Measurements from ENCODE around the gene RAPGEF1.
A peak's percentile ranks its signal among the peaks of the same experiment; 100 is the strongest.

Gene RAPGEF1

GRCh38 chr9:131545003-131545785 is 194.7 kb downstream of the RAPGEF1 start, which contains the start of gene PRRT1B:
Gene PRRT1B (plus strand): TSS chr9:131545523. CDS start chr9:131545616, 93 bp downstream.
- Histone ChIP-seq H3K27ac (ENCODE audit: low read length) (no peak within 1 kb of the TSS), H3K9me3 (ENCODE audit: insufficient read depth, low read depth, low read length) (peaks cover 20% of the 10 kb centered on the region), H3K27me3 (ENCODE audit: insufficient read depth, low read length) (peaks cover 42% of the 10 kb centered on the region), H3K4me3 (ENCODE audit: low read length) (peak within 1 kb of the TSS; percentile 36; the same call in 1 of the 2 replicates), H3K4me1 (ENCODE audit: insufficient read depth, low read length) (no peaks in the 10 kb centered on the region), H3K9ac (ENCODE audit: low read depth, low read length) (no peak within 1 kb of the TSS), H3K36me3 (ENCODE audit: insufficient read depth, low read depth, low read length) (no peaks in the 10 kb centered on the region)

GRCh38 chr9:131543141-131543540 is 196.7 kb downstream of the RAPGEF1 start:
- Histone ChIP-seq H3K27me3 (ENCODE audit: insufficient read depth, low read length) (peaks cover 41% of the 10 kb centered on the region), H3K9ac (ENCODE audit: low read depth, low read length) (no peak overlapping the region), H3K4me1 (ENCODE audit: insufficient read depth, low read length) (no peaks in the 10 kb centered on the region), H3K27ac (ENCODE audit: low read length) (no peak overlapping the region), H3K4me3 (ENCODE audit: low read length) (no peak overlapping the region), H3K36me3 (ENCODE audit: insufficient read depth, low read depth, low read length) (no peaks in the 10 kb centered on the region), H3K9me3 (ENCODE audit: insufficient read depth, low read depth, low read length) (peaks cover 20% of the 10 kb centered on the region)

GRCh38 chr9:131539223-131539923 is 200.5 kb downstream of the RAPGEF1 start:
- Histone ChIP-seq H3K4me1 (ENCODE audit: insufficient read depth, low read length) (no peaks in the 10 kb centered on the region), H3K27ac (ENCODE audit: low read length) (no peak overlapping the region), H3K9ac (ENCODE audit: low read depth, low read length) (no peak overlapping the region), H3K36me3 (ENCODE audit: insufficient read depth, low read depth, low read length) (no peaks in the 10 kb centered on the region), H3K9me3 (ENCODE audit: insufficient read depth, low read depth, low read length) (peaks cover 29% of the 10 kb centered on the region), H3K27me3 (ENCODE audit: insufficient read depth, low read length) (peaks cover 4% of the 10 kb centered on the region), H3K4me3 (ENCODE audit: low read length) (no peak overlapping the region)

- Histone ChIP-seq H3K4me1 (ENCODE audit: insufficient read depth, low read length) (no peaks in the 10 kb centered on the region), H3K9ac (ENCODE audit: low read depth, low read length) (no peak overlapping the region), H3K27ac (ENCODE audit: low read length) (no peak overlapping the region), H3K9me3 (ENCODE audit: insufficient read depth, low read depth, low read length) (peaks cover 16% of the 10 kb centered on the region), H3K27me3 (ENCODE audit: insufficient read depth, low read length) (no peaks in the 10 kb centered on the region), H3K36me3 (ENCODE audit: insufficient read depth, low read depth, low read length) (no peaks in the 10 kb centered on the region), H3K4me3 (ENCODE audit: low read length) (no peak overlapping the region)
These were observed 201.9 kb downstream of the RAPGEF1 start for GRCh38 chr9:131537946-131538345.

- no peaks in the 10 kb centered on the region for H3K27me3 ChIP-seq (ENCODE audit: insufficient read depth, low read length)
- H3K9me3 ChIP-seq (ENCODE audit: insufficient read depth, low read depth, low read length) = peaks cover 10% of the 10 kb centered on the region; the same call in 1 of the 2 replicates
- peaks cover 3% of the 10 kb centered on the region; the same call in 1 of the 2 replicates for H3K36me3 ChIP-seq (ENCODE audit: insufficient read depth, low read depth, low read length)
- H3K9ac ChIP-seq (ENCODE audit: low read depth, low read length) = no peak overlapping the region
- no peak overlapping the region for H3K4me3 ChIP-seq (ENCODE audit: low read length)
- 0 out of 2 replicates have a peak, but pooled peaks cover 2% of the 10 kb centered on the region for H3K4me1 ChIP-seq (ENCODE audit: insufficient read depth, low read length)
- H3K27ac ChIP-seq (ENCODE audit: low read length) = no peak overlapping the region
These were observed 205.1 kb downstream of the RAPGEF1 start for GRCh38 chr9:131534721-131535237.

GRCh38 chr9:131530920-131531832 is 208.7 kb downstream of the RAPGEF1 start, which contains the start of gene UCK1:
Gene UCK1 (minus strand): TSS chr9:131531263. CDS start chr9:131531174, 89 bp downstream.
- Histone ChIP-seq H3K9me3 (ENCODE audit: insufficient read depth, low read depth, low read length) (no peaks in the 10 kb centered on the region), H3K27ac (ENCODE audit: low read length) (no peak within 1 kb of the TSS), H3K4me1 (ENCODE audit: insufficient read depth, low read length) (0 out of 2 replicates have a peak, but pooled peaks cover 2% of the 10 kb centered on the region), H3K27me3 (ENCODE audit: insufficient read depth, low read length) (no peaks in the 10 kb centered on the region), H3K4me3 (ENCODE audit: low read length) (peak within 1 kb of the TSS; percentile 71), H3K36me3 (ENCODE audit: insufficient read depth, low read depth, low read length) (peaks cover 39% of the 10 kb centered on the region), H3K9ac (ENCODE audit: low read depth, low read length) (peak within 1 kb of the TSS; percentile 66)

- Histone ChIP-seq H3K27me3 (ENCODE audit: insufficient read depth, low read length) (no peaks in the 10 kb centered on the region), H3K27ac (ENCODE audit: low read length) (no peak overlapping the region), H3K4me1 (ENCODE audit: insufficient read depth, low read length) (0 out of 2 replicates have a peak, but pooled peaks cover 2% of the 10 kb centered on the region), H3K36me3 (ENCODE audit: insufficient read depth, low read depth, low read length) (peaks cover 46% of the 10 kb centered on the region), H3K4me3 (ENCODE audit: low read length) (peak overlapping the region; percentile 71), H3K9me3 (ENCODE audit: insufficient read depth, low read depth, low read length) (no peaks in the 10 kb centered on the region), H3K9ac (ENCODE audit: low read depth, low read length) (peak overlapping the region; percentile 66)
These were observed 209.3 kb downstream of the RAPGEF1 start for GRCh38 chr9:131530546-131530919.

GRCh38 chr9:131529597-131530545 is 210.0 kb downstream of the RAPGEF1 start:
- Histone ChIP-seq H3K4me1 (ENCODE audit: insufficient read depth, low read length) (0 out of 2 replicates have a peak, but pooled peaks cover 2% of the 10 kb centered on the region), H3K4me3 (ENCODE audit: low read length) (peak overlapping the region; percentile 71), H3K9me3 (ENCODE audit: insufficient read depth, low read depth, low read length) (no peaks in the 10 kb centered on the region), H3K27ac (ENCODE audit: low read length) (no peak overlapping the region), H3K36me3 (ENCODE audit: insufficient read depth, low read depth, low read length) (peaks cover 52% of the 10 kb centered on the region), H3K9ac (ENCODE audit: low read depth, low read length) (peak overlapping the region; percentile 66), H3K27me3 (ENCODE audit: insufficient read depth, low read length) (no peaks in the 10 kb centered on the region)

GRCh38 chr9:131528886-131529505 is 210.9 kb downstream of the RAPGEF1 start:
- Histone ChIP-seq H3K4me1 (ENCODE audit: insufficient read depth, low read length) (0 out of 2 replicates have a peak, but pooled peaks cover 2% of the 10 kb centered on the region), H3K9ac (ENCODE audit: low read depth, low read length) (no peak overlapping the region), H3K4me3 (ENCODE audit: low read length) (no peak overlapping the region), H3K9me3 (ENCODE audit: insufficient read depth, low read depth, low read length) (no peaks in the 10 kb centered on the region), H3K27me3 (ENCODE audit: insufficient read depth, low read length) (no peaks in the 10 kb centered on the region), H3K36me3 (ENCODE audit: insufficient read depth, low read depth, low read length) (peaks cover 61% of the 10 kb centered on the region), H3K27ac (ENCODE audit: low read length) (no peak overlapping the region)

GRCh38 chr9:131528186-131528585 is 211.7 kb downstream of the RAPGEF1 start:
- H3K4me1 ChIP-seq (ENCODE audit: insufficient read depth, low read length) = 0 out of 2 replicates have a peak, but pooled peaks cover 2% of the 10 kb centered on the region
- H3K36me3 ChIP-seq (ENCODE audit: insufficient read depth, low read depth, low read length) = peaks cover 66% of the 10 kb centered on the region
- no peaks in the 10 kb centered on the region for H3K27me3 ChIP-seq (ENCODE audit: insufficient read depth, low read length)
- no peak overlapping the region for H3K4me3 ChIP-seq (ENCODE audit: low read length)
- no peak overlapping the region for H3K9ac ChIP-seq (ENCODE audit: low read depth, low read length)
- no peaks in the 10 kb centered on the region for H3K9me3 ChIP-seq (ENCODE audit: insufficient read depth, low read depth, low read length)
- no peak overlapping the region for H3K27ac ChIP-seq (ENCODE audit: low read length)
